ENCODE results near the gene OR10A5. TPM values are rescaled to one million over a fixed set of nuclear protein-coding genes. Genes with fewer than 3 reads are reported as not detected.
"Not testable (repeated sequence)": the region's sequence is repeated elsewhere in the genome, so short reads cannot be mapped to it uniquely, and the experiment has no call there.

The OR10A5 gene
- total and polyA plus RNA-seq, 8 donors: not detected

GRCh38 chr11:6841694-6842093, 3.8 kb upstream of the OR10A5 start:
- DNase-seq: no peak
- intact Hi-C loops (cut with DNase I; ENCODE audit: low total_unique reads): no loop called here
- TF ChIP-seq POLR2AphosphoS5 (IDR thresholded peaks at IDR 0.05): no peak
- TF ChIP-seq, protein P1, sequence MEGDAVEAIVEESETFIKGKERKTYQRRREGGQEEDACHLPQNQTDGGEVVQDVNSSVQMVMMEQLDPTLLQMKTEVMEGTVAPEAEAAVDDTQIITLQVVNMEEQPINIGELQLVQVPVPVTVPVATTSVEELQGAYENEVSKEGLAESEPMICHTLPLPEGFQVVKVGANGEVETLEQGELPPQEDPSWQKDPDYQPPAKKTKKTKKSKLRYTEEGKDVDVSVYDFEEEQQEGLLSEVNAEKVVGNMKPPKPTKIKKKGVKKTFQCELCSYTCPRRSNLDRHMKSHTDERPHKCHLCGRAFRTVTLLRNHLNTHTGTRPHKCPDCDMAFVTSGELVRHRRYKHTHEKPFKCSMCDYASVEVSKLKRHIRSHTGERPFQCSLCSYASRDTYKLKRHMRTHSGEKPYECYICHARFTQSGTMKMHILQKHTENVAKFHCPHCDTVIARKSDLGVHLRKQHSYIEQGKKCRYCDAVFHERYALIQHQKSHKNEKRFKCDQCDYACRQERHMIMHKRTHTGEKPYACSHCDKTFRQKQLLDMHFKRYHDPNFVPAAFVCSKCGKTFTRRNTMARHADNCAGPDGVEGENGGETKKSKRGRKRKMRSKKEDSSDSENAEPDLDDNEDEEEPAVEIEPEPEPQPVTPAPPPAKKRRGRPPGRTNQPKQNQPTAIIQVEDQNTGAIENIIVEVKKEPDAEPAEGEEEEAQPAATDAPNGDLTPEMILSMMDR (IDR thresholded peaks at IDR 0.05): no peak
- TF ChIP-seq EP300 (IDR thresholded peaks at IDR 0.05): no peak
- Histone ChIP-seq H3K4me3 (no peak overlapping the region), H3K4me1 (no peaks in the 10 kb centered on the region), H3K9me3 (peaks cover 0 to 7% (median 0%) of the 10 kb centered on the region in 4 donors), H3K27ac (no peak overlapping the region), H3K27me3 (no peaks in the 10 kb centered on the region), H3K36me3 (no peaks in the 10 kb centered on the region)

DNA sequence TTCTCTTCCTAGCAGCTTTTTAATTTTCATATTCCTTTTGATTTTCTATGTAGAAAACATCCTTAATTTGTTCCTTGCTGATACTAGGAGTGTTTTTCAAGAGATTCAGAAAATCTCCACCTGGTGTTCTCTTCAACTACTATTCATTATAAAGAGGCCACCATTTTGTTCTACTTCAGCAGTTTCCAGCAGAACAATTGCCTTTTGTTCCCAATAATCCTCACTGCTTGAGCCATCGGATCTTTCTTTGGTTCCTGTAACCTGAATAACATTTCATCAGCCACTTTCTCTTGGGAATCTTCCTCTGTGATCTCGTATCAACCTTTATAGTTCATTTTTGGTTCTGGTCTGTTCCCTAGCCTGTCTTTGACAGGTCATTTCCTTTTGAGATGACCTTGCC, 1.8 kb upstream of the OR10A5 start:
- DNase-seq: no peak
- H3K4me1 ChIP-seq: no peaks in the 10 kb centered on the region
- H3K27me3 ChIP-seq: no peaks in the 10 kb centered on the region
- intact Hi-C loops (cut with DNase I; ENCODE audit: low total_unique reads): no loop called here
- 56 to 72% (median 61%) methylated on average over 2 of the region's 2 CpGs for WGBS, 5 donors
- no peak overlapping the region for H3K27ac ChIP-seq
- no peak overlapping the region for H3K4me3 ChIP-seq
- TF ChIP-seq EP300 (IDR thresholded peaks at IDR 0.05) (no peak), POLR2AphosphoS5 (IDR thresholded peaks at IDR 0.05) (no peak), POLR2A (IDR thresholded peaks at IDR 0.05) (no peak)
- TF ChIP-seq, protein P1 (IDR thresholded peaks at IDR 0.05): no peak
- peaks cover 0 to 11% (median 0%) of the 10 kb centered on the region in 4 donors for H3K9me3 ChIP-seq
- H3K36me3 ChIP-seq: no peaks in the 10 kb centered on the region

DNA sequence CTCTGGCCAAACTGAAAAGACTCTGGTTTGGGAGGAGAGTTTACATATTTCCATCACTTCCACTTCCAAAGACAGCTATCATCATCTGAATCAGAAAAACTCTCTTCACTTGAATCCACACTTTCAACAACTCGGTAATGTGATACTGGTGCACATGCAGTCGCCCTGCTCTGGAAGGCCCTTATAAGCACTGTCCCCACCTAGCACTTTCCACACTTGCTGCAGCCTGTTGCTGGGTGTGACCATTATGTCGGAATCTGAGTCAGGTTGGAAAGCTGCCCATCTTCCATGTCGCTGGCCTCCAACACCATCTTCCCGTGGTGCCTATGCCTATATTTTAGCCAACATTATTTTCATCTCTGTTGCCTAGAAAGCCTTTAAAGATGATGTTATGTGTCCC, 1.1 kb upstream of the OR10A5 start:
- TF ChIP-seq, protein P1 (IDR thresholded peaks at IDR 0.05): no peak
- TF ChIP-seq POLR2A (IDR thresholded peaks at IDR 0.05): no peak
- no peak for TF ChIP-seq EP300 (IDR thresholded peaks at IDR 0.05)
- TF ChIP-seq POLR2AphosphoS5 (IDR thresholded peaks at IDR 0.05): no peak
- Histone ChIP-seq H3K4me1 (no peaks in the 10 kb centered on the region), H3K4me3 (no peak overlapping the region), H3K9me3 (peaks cover 0 to 12% (median 0%) of the 10 kb centered on the region in 4 donors), H3K27me3 (no peaks in the 10 kb centered on the region), H3K36me3 (no peaks in the 10 kb centered on the region), H3K27ac (no peak overlapping the region)
- WGBS, 5 donors: 86 to 93% (median 88%) methylated on average over 5 of the region's 5 CpGs
- no peak for DNase-seq
- intact Hi-C loops (cut with DNase I; ENCODE audit: low total_unique reads): no loop called here

DNA sequence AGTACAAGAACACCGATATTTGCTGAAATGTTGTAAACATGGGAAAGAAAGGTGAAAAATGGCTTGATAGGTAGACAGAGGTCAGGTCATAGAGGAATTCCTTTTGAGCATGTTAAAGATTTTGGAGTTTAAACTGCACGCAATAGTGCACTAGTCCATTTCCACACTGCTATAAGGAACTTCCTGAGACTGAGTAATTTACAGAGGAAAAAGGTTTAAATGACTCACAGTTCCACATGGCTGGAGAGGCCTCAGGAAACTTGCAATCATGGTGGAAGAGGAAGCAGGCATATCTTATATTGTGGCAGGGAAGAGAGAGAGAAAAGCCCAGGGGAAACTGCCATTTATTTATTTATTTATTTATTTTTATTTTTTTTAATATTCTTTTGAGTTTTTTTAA, 5.0 kb downstream of the OR10A5 start:
- no peaks in the 10 kb centered on the region for H3K27me3 ChIP-seq
- DNase-seq: no peak
- peaks cover 0 to 18% (median 6%) of the 10 kb centered on the region in 4 donors for H3K9me3 ChIP-seq
- H3K36me3 ChIP-seq: no peaks in the 10 kb centered on the region
- WGBS, 5 donors: 69 to 90% (median 88%) methylated on average over 2 of the region's 2 CpGs
- no peak overlapping the region for H3K27ac ChIP-seq
- H3K4me1 ChIP-seq: no peaks in the 10 kb centered on the region
- H3K4me3 ChIP-seq: no peak overlapping the region
- TF ChIP-seq POLR2A (IDR thresholded peaks at IDR 0.05) (no peak), POLR2AphosphoS5 (IDR thresholded peaks at IDR 0.05) (no peak), EP300 (IDR thresholded peaks at IDR 0.05) (no peak)
- TF ChIP-seq, protein P1 (IDR thresholded peaks at IDR 0.05): no peak
- intact Hi-C loops (cut with DNase I; ENCODE audit: low total_unique reads): no loop called here

GRCh38 chr11:6854801-6855200, 9.3 kb downstream of the OR10A5 start:
- H3K36me3 ChIP-seq; H3K27me3 ChIP-seq; H3K4me3 ChIP-seq; intact Hi-C loops (cut with DNase I; ENCODE audit: low total_unique reads); H3K4me1 ChIP-seq; DNase-seq; H3K27ac ChIP-seq: not testable (repeated sequence)
- 92 to 94% (median 93%) methylated on average over 6 of the region's 6 CpGs for WGBS, 5 donors
- H3K9me3 ChIP-seq: peaks cover 0 to 12% (median 6%) of the 10 kb centered on the region in 4 donors
